GM18520 (cell line): ENCODE data around the gene SH3GL3.

Source experiments
- ATAC-seq: cut with Tn5 transposase; IDR thresholded peaks from one replicate; pipeline ENCODE4 v1.9.1; 2021; ENCODE audit not compliant: unreplicated experiment

SH3GL3 gene

GRCh38 chr15:83503595-83504364 lies 56.6 kb downstream of the SH3GL3 start:
- ATAC-seq, result no peak

- ATAC-seq, result no peak
Measured at GRCh38 chr15:83504365-83504764, 57.2 kb downstream of the SH3GL3 start.

GRCh38 chr15:83510001-83510400 lies 62.9 kb downstream of the SH3GL3 start:
- ATAC-seq, result no peak

GRCh38 chr15:83512459-83512858 lies 65.3 kb downstream of the SH3GL3 start:
- no peak for ATAC-seq

- ATAC-seq, result no peak
Measured at GRCh38 chr15:83514584-83514983, 67.4 kb downstream of the SH3GL3 start.

- ATAC-seq, result no peak
Measured at GRCh38 chr15:83515164-83515563, 68.0 kb downstream of the SH3GL3 start.

- ATAC-seq, result no peak
Measured at GRCh38 chr15:83516935-83517334, 69.8 kb downstream of the SH3GL3 start.

- no peak for ATAC-seq
Measured at GRCh38 chr15:83526319-83526718, 79.2 kb downstream of the SH3GL3 start.

- no peak for ATAC-seq
Measured at GRCh38 chr15:83533410-83533962, 86.3 kb downstream of the SH3GL3 start.

- no peak for ATAC-seq
Measured at GRCh38 chr15:83537606-83538005, 90.5 kb downstream of the SH3GL3 start.

- ATAC-seq, result no peak
Measured at GRCh38 chr15:83538682-83539081, 91.5 kb downstream of the SH3GL3 start.

GRCh38 chr15:83545804-83546511 lies 98.8 kb downstream of the SH3GL3 start:
- no peak for ATAC-seq

GRCh38 chr15:83546512-83546888 lies 99.4 kb downstream of the SH3GL3 start:
- ATAC-seq, result no peak

- ATAC-seq, result no peak
Measured at GRCh38 chr15:83547168-83547567, 100.0 kb downstream of the SH3GL3 start.

- no peak for ATAC-seq
Measured at GRCh38 chr15:83549623-83550022, 102.5 kb downstream of the SH3GL3 start.

GRCh38 chr15:83554558-83554957 lies 107.4 kb downstream of the SH3GL3 start:
- ATAC-seq, result no peak

GRCh38 chr15:83555383-83555782 lies 108.2 kb downstream of the SH3GL3 start:
- no peak for ATAC-seq

- ATAC-seq, result no peak
Measured at GRCh38 chr15:83556068-83556467, 108.9 kb downstream of the SH3GL3 start.

GRCh38 chr15:83556754-83557153 lies 109.6 kb downstream of the SH3GL3 start:
- no peak for ATAC-seq

- ATAC-seq, result no peak
Measured at GRCh38 chr15:83558146-83558545, 111.0 kb downstream of the SH3GL3 start.

GRCh38 chr15:83559310-83559966 lies 112.3 kb downstream of the SH3GL3 start:
- no peak for ATAC-seq

- ATAC-seq, result no peak
Measured at GRCh38 chr15:83561661-83562060, 114.5 kb downstream of the SH3GL3 start.
